MCF 10A (cell line): ENCODE measurements around the gene ADAMTSL3. TPM values are rescaled to one million over a fixed set of nuclear protein-coding genes. Genes with fewer than 3 reads are reported as not detected.

ENCODE experiments used
- BruUV-seq: library from RNA; stranded (reverse); fragments of 400-500 nt; replicated peaks from 2 replicates; lab custom pipeline; 2021; lab: Mats Ljungman, UMichigan
- CTCF ChIA-PET: fragments of 300-600 bp; sonication (Branson Sonifier 250); formaldehyde crosslinking; extraction: SDS; loops from one replicate; lab custom pipeline; 2021; ENCODE audit warnings: antibody characterized with exemption, inconsistent platforms; lab: Yijun Ruan, JAX
- POLR2A ChIA-PET: fragments of 300-600, 350-650 bp; sonication (Branson Sonifier 250); formaldehyde crosslinking; extraction: SDS; loops from one replicate; lab custom pipeline; 2020; ENCODE audit warnings: antibody characterized with exemption, inconsistent platforms; lab: Yijun Ruan, JAX
- DNase-seq: peaks from one replicate; pipeline ENCODE4 v3.0.0-alpha.2; 2018; ENCODE audit not compliant: unreplicated experiment
- H3K27ac Mint-ChIP-seq: one replicate; pipeline ENCODE4 v1.8.0; 2022; ENCODE audit warnings: mild to moderate bottlenecking, low read depth, mixed read lengths; ENCODE audit not compliant: unreplicated experiment
- H3K27me3 Mint-ChIP-seq: one replicate; pipeline ENCODE4 v1.8.0; 2022; ENCODE audit warnings: mixed read lengths; ENCODE audit not compliant: insufficient read depth, unreplicated experiment
- H3K36me3 Mint-ChIP-seq: one replicate; pipeline ENCODE4 v1.8.0; 2022; ENCODE audit warnings: mild to moderate bottlenecking, moderate library complexity, mixed read lengths; ENCODE audit not compliant: insufficient read depth, unreplicated experiment
- H3K4me1 Mint-ChIP-seq: one replicate; pipeline ENCODE4 v1.8.0; 2022; ENCODE audit warnings: mixed read lengths; ENCODE audit not compliant: insufficient read depth, unreplicated experiment
- H3K4me3 Mint-ChIP-seq: one replicate; pipeline ENCODE4 v1.8.0; 2022; ENCODE audit warnings: mild to moderate bottlenecking, moderate library complexity, mixed read lengths; ENCODE audit not compliant: unreplicated experiment
- H3K9me3 Mint-ChIP-seq: one replicate; pipeline ENCODE4 v1.8.0; 2022; ENCODE audit warnings: mixed read lengths; ENCODE audit not compliant: unreplicated experiment
- intact Hi-C: fragments of 100-400 bp; cut with micrococcal nuclease; formaldehyde crosslinking; loops from 2 replicates; pipeline ENCODE4 v1.14.1; 2022
- total RNA-seq: library from RNA; stranded (reverse); gene quantifications from 2 replicates; pipeline ENCODE4 v1.2.3, GENCODE V29; 2022
- TF ChIP-seq, protein P1 (sequence below): fragments of 200-600 bp; IDR thresholded peaks from one replicate; pipeline ENCODE4 v1.8.0; 2022; ENCODE audit warnings: antibody characterized with exemption, mild to moderate bottlenecking; ENCODE audit not compliant: unreplicated experiment

ADAMTSL3 gene
- total RNA-seq, 1 experiment from 2014 or later = 1.2 TPM

DNA sequence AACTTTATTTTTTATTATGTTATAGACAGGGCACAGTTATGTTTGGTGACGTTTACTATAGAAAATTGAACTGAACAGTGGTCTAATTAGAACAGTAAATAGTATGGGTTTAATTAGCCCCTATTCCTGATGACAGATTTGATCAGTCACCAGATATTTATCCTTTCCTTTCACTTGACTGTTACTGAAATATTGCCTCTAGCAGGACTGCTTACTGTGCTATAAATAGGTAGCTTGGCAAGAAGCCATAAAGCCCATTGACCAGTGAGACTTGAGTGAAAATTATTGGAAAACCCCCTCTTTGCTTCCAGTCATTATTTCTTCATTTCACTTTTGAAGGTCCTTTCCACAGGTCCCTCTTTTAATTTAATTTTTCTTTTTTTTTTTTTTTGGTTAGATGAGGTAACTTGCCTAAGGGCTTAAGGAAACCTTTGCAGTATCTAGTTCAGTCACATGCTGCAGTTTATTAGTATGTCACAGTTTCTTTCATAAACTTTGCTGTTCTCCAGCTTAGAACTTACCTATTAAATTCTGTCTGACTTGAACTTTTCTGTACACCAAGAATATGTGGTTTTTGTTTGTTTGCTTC lies 115.6 kb downstream of the ADAMTSL3 start:
- CTCF ChIA-PET = interaction anchor here (1.0 kb wide), 1 partner anchor 161 kb away, joined by 3 read pairs; no protein-coding TSS in a partner anchor
- no TSS peak for BruUV-seq
- Mint-ChIP-seq H3K27me3 (no peaks in the 10 kb centered on the region), H3K36me3 (no peaks in the 10 kb centered on the region), H3K4me3 (no peak overlapping the region), H3K9me3 (no peaks in the 10 kb centered on the region), H3K27ac (no peak overlapping the region), H3K4me1 (no peaks in the 10 kb centered on the region)
- intact Hi-C loops = no loop called here
- TF ChIP-seq, protein P1, sequence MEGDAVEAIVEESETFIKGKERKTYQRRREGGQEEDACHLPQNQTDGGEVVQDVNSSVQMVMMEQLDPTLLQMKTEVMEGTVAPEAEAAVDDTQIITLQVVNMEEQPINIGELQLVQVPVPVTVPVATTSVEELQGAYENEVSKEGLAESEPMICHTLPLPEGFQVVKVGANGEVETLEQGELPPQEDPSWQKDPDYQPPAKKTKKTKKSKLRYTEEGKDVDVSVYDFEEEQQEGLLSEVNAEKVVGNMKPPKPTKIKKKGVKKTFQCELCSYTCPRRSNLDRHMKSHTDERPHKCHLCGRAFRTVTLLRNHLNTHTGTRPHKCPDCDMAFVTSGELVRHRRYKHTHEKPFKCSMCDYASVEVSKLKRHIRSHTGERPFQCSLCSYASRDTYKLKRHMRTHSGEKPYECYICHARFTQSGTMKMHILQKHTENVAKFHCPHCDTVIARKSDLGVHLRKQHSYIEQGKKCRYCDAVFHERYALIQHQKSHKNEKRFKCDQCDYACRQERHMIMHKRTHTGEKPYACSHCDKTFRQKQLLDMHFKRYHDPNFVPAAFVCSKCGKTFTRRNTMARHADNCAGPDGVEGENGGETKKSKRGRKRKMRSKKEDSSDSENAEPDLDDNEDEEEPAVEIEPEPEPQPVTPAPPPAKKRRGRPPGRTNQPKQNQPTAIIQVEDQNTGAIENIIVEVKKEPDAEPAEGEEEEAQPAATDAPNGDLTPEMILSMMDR = no peak
- POLR2A ChIA-PET = interaction anchor here (0.6 kb wide), 2 partner anchors 123 to 279 kb away, joined by 3 read pairs; no protein-coding TSS in a partner anchor
- DNase-seq = peak; percentile 22

DNA sequence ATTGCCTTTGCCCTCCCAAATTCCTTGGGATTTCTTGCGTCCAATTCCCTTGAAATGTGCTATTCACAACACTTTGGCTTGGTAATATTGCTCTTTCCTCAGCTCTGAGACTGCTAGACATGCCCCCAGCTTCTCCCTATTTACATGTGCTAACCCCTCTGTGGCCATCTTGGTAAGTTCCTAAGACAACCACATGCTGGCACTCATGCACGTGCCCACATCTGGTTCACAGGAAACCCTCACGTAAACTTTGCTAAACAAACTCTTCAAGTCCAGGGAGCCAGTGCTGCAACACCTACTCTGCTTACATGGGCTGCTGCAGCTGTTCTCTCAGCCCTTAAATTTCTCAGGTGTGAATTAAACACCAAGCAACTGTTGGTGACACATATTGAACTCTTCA lies 121.8 kb downstream of the ADAMTSL3 start:
- H3K27ac Mint-ChIP-seq = no peak overlapping the region
- TF ChIP-seq, protein P1 = no peak
- H3K9me3 Mint-ChIP-seq = peaks cover 8% of the 10 kb centered on the region
- intact Hi-C loops = no loop called here
- no peak overlapping the region for H3K4me3 Mint-ChIP-seq
- no TSS peak for BruUV-seq
- H3K36me3 Mint-ChIP-seq = no peaks in the 10 kb centered on the region
- ChIA-PET POLR2A (no interaction called here), CTCF (no interaction called here)
- H3K27me3 Mint-ChIP-seq = no peaks in the 10 kb centered on the region
- H3K4me1 Mint-ChIP-seq = no peaks in the 10 kb centered on the region
- no peak for DNase-seq

DNA sequence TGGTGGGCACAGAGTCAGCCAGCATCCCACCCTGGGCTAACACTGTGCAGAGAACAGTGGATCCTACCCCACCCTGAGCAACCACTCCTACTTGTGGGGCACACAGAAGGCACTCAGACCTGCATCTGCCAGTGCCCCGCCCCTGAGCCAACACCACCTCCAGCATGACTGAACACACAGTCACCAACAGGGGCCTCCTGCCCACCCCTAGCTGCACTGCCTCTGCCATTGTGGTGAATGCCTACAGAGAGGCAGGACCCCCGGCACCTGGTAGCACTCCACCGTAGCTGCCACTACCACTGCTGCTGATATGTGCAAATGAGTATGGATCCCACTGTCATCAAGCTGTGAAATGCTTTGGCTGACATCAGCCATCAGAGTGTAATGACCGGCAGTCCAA lies 123.1 kb downstream of the ADAMTSL3 start:
- intact Hi-C loops = no loop called here
- Mint-ChIP-seq H3K36me3 (no peaks in the 10 kb centered on the region), H3K4me3 (no peak overlapping the region), H3K27ac (no peak overlapping the region), H3K27me3 (no peaks in the 10 kb centered on the region), H3K4me1 (no peaks in the 10 kb centered on the region), H3K9me3 (peaks cover 14% of the 10 kb centered on the region)
- no TSS peak for BruUV-seq
- TF ChIP-seq, protein P1 = no peak
- ChIA-PET CTCF (interaction anchor here (1.2 kb wide), 1 partner anchor 258 kb away, joined by 4 read pairs; no protein-coding TSS in a partner anchor), POLR2A (no interaction called here)
- DNase-seq = no peak

DNA sequence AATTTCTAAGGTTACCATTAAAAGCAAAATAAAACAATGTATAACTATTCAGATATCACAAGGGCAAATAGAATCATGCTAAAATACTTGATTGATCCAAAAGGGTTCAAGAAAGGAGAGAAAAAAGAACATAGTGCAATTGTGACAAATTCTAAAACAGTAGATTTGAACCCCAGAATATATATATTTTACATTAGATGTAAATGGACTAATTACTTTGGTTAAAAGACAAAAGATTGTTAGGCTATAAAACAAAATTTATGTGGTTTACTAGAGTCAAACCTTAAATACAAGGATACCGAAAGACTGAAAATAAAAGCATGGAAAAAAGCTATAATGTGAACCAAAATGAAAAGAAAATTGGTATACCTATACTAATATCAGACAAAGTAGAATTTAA lies 129.3 kb downstream of the ADAMTSL3 start:
- peaks cover 10% of the 10 kb centered on the region for H3K4me1 Mint-ChIP-seq
- POLR2A ChIA-PET = no interaction called here
- no peak overlapping the region for H3K27ac Mint-ChIP-seq
- TF ChIP-seq, protein P1 = no peak
- no peak for DNase-seq
- no peaks in the 10 kb centered on the region for H3K27me3 Mint-ChIP-seq
- H3K36me3 Mint-ChIP-seq = no peaks in the 10 kb centered on the region
- CTCF ChIA-PET = no interaction called here
- H3K4me3 Mint-ChIP-seq = no peak overlapping the region
- intact Hi-C loops = no loop called here
- BruUV-seq = no TSS peak
- peaks cover 31% of the 10 kb centered on the region for H3K9me3 Mint-ChIP-seq
